MM.1S (cell line): ENCODE data around the gene PYHIN1.

Experiments used
- DNase-seq: peaks from one replicate; pipeline ENCODE4 v3.0.0-alpha.2; 2015
- H2AFZ ChIP-seq: fragments of 300-600 bp; sonication (generic); 2 replicates; pipeline ENCODE4 v1.6.0; 2016; ENCODE audit warnings: antibody characterized with exemption, low read length
- H3F3A ChIP-seq: fragments of 300-600 bp; sonication (generic); 2 replicates; pipeline ENCODE4 v1.6.1; 2016; ENCODE audit warnings: mild to moderate bottlenecking, antibody characterized with exemption, low read length, moderate library complexity, mixed read lengths; ENCODE audit not compliant: insufficient read depth
- H3K27ac ChIP-seq: fragments of 300-600 bp; sonication (generic); 2 replicates; pipeline ENCODE4 v1.5.1; 2016; ENCODE audit warnings: mild to moderate bottlenecking, low read length
- H3K27me3 ChIP-seq: fragments of 300-600 bp; sonication (generic); replicated peaks from 2 replicates; pipeline ENCODE4 v1.6.0; 2016; ENCODE audit warnings: low read length; ENCODE audit not compliant: insufficient read depth
- H3K36me3 ChIP-seq: fragments of 300-600 bp; sonication (generic); replicated peaks from 2 replicates; pipeline ENCODE4 v1.6.1; 2016; ENCODE audit warnings: mild to moderate bottlenecking, low read length, mixed read lengths; ENCODE audit not compliant: insufficient read depth
- H3K4me1 ChIP-seq: fragments of 300-600 bp; sonication (generic); 2 replicates; pipeline ENCODE4 v1.6.1; 2016; ENCODE audit warnings: low read length, mixed read lengths
- H3K4me2 ChIP-seq: fragments of 300-600 bp; sonication (generic); 2 replicates; pipeline ENCODE4 v1.6.0; 2016; ENCODE audit warnings: low read depth, low read length
- H3K4me3 ChIP-seq: fragments of 300-600 bp; sonication (generic); 2 replicates; pipeline ENCODE4 v1.5.1; 2016; ENCODE audit warnings: low read length, mixed read lengths
- H3K79me2 ChIP-seq: fragments of 300-600 bp; sonication (generic); 2 replicates; pipeline ENCODE4 v1.6.1; 2016; ENCODE audit warnings: mixed run types, low read length, mixed read lengths
- H3K9ac ChIP-seq: fragments of 300-600 bp; sonication (generic); 2 replicates; pipeline ENCODE4 v1.6.1; 2016; ENCODE audit warnings: low read length, mixed read lengths
- H3K9me2 ChIP-seq: fragments of 300-600 bp; sonication (generic); replicated peaks from 2 replicates; pipeline ENCODE4 v1.6.1; 2016; ENCODE audit warnings: mild to moderate bottlenecking, low read length, mixed read lengths; ENCODE audit not compliant: insufficient read depth
- H3K9me3 ChIP-seq: fragments of 300-600 bp; sonication (generic); replicated peaks from 2 replicates; pipeline ENCODE4 v1.6.1; 2016; ENCODE audit warnings: mild to moderate bottlenecking, low read length, mixed read lengths; ENCODE audit not compliant: insufficient read depth
- H4K20me1 ChIP-seq: fragments of 300-600 bp; sonication (generic); 2 replicates; pipeline ENCODE4 v1.6.1; 2016; ENCODE audit warnings: mild to moderate bottlenecking, low read length, moderate library complexity, mixed read lengths; ENCODE audit not compliant: insufficient read depth
- EZH2 ChIP-seq: fragments of 300-600 bp; sonication (generic); optimal IDR thresholded peaks from 2 replicates; pipeline ENCODE3; 2017; ENCODE audit warnings: low read depth, mild to moderate bottlenecking, antibody characterized with exemption, low read length, mixed read lengths
- EZH2phosphoT487 ChIP-seq: fragments of 300-600 bp; sonication (generic); IDR thresholded peaks from 2 replicates; pipeline ENCODE4 v1.6.1; 2018; ENCODE audit warnings: antibody characterized with exemption, low read length
- TF ChIP-seq, protein P1 (sequence below): fragments of 300-600 bp; sonication (generic); IDR thresholded peaks from 2 replicates; pipeline ENCODE4 v1.5.1; 2016; ENCODE audit warnings: antibody characterized with exemption, low read length, mixed read lengths

The PYHIN1 gene

DNA sequence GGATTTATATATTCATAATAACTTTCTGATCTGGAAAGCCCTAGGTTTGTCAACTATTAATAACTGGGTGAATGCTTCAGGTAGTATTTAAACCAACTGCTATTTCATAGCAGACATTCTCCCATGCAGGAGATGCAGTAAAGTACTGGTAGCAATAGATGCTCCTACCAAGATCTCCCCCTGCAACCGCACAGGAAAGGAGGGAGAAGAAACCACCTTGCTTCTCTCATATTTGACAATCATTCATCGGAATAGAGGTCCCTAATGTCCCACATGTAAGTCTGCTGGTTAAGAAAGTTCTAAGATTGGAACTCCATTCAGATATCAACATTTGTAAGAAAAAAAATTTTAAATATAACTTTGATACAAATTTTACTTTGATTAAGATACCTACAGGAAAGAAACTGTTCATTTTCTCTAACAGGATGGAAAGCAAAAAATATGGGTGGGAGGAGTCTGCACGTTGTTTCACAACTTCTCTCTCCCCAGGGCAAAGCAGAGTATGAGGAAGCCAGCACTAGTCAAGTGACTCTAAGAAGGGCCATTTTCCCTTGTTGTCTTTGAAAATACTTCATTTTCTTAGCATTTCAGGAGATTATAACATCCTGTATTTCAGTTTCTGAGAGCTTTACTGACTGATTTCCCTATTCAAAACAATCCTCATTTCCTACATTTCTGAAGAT is at the start of gene PYHIN1:
Gene PYHIN1 (plus strand): TSS at position 498 of the 683 bp plus-strand sequence. CDS start 5,359 bp downstream, outside the sequence.
- DNase-seq, result peak; percentile 21
- Histone ChIP-seq H3K4me2 (no peak within 1 kb of the TSS), H2AFZ (peak within 1 kb of the TSS; percentile 31), H3K79me2 (no peaks in the 10 kb centered on the region), H3K9me3 (no peaks in the 10 kb centered on the region; the same call in 1 of the 2 replicates), H3K4me3 (no peak within 1 kb of the TSS), H3K27me3 (no peaks in the 10 kb centered on the region), H3K9ac (no peak within 1 kb of the TSS), H3K27ac (no peak within 1 kb of the TSS), H4K20me1 (no peaks in the 10 kb centered on the region), H3K9me2 (no peaks in the 10 kb centered on the region), H3F3A (no peaks in the 10 kb centered on the region), H3K4me1 (peaks cover 3% of the 10 kb centered on the region; the same call in 1 of the 2 replicates), H3K36me3 (no peaks in the 10 kb centered on the region)
- TF ChIP-seq, protein P1, sequence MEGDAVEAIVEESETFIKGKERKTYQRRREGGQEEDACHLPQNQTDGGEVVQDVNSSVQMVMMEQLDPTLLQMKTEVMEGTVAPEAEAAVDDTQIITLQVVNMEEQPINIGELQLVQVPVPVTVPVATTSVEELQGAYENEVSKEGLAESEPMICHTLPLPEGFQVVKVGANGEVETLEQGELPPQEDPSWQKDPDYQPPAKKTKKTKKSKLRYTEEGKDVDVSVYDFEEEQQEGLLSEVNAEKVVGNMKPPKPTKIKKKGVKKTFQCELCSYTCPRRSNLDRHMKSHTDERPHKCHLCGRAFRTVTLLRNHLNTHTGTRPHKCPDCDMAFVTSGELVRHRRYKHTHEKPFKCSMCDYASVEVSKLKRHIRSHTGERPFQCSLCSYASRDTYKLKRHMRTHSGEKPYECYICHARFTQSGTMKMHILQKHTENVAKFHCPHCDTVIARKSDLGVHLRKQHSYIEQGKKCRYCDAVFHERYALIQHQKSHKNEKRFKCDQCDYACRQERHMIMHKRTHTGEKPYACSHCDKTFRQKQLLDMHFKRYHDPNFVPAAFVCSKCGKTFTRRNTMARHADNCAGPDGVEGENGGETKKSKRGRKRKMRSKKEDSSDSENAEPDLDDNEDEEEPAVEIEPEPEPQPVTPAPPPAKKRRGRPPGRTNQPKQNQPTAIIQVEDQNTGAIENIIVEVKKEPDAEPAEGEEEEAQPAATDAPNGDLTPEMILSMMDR, result no peak
- TF ChIP-seq EZH2 (no peak), EZH2phosphoT487 (no peak)

DNA sequence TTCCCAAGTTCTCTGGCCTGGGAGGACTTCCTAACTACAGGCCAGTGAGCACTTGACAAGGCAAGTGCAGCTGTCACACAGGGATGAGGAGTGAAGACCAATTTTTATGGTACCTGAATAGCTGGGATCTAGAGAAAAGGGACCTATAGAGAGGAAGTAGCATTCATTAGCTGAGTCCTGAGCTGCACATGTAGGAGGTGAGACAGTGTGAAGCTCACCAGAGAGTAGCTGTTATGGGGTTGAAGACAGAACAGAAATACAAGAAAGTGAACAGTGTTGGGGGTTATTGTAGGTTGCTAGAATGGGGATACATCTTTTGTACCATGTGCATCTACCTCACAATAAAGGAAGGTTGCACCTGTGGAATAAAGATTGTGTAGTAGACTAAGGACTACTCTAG is 37.7 kb upstream of the PYHIN1 start:
- Histone ChIP-seq H3F3A (no peaks in the 10 kb centered on the region), H3K27me3 (no peaks in the 10 kb centered on the region), H3K4me2 (no peak overlapping the region), H2AFZ (no peak overlapping the region), H3K9me2 (no peaks in the 10 kb centered on the region), H3K4me1 (no peaks in the 10 kb centered on the region), H3K79me2 (no peaks in the 10 kb centered on the region), H3K4me3 (no peak overlapping the region), H3K36me3 (no peaks in the 10 kb centered on the region), H3K27ac (no peak overlapping the region), H3K9me3 (no peaks in the 10 kb centered on the region), H3K9ac (no peak overlapping the region), H4K20me1 (no peaks in the 10 kb centered on the region)
- TF ChIP-seq, protein P1, result no peak
- TF ChIP-seq EZH2, result no peak
- TF ChIP-seq EZH2phosphoT487, result no peak
- DNase-seq, result no peak

DNA sequence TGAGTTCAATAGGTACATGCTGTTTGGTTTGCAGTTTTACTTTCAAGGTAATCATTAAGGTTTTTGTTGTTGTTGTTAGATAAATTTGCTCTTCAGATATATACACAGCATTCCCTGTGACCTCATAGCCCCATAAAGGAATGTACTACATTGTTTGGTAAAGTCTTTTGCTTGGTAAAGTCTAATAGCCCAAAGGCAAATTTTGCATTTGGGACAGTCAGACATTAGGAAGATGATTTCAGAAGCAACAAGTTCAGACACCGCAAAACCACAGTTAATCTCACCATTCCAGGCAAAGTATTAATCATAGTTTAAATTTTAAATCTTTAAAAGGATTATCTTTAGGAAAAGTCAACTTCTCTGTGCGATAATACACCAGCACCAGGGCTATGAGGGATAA is 32.6 kb upstream of the PYHIN1 start:
- Histone ChIP-seq H3K4me3 (no peak overlapping the region), H2AFZ (no peak overlapping the region), H3K27me3 (no peaks in the 10 kb centered on the region), H3K79me2 (no peaks in the 10 kb centered on the region), H3F3A (no peaks in the 10 kb centered on the region), H3K4me2 (no peak overlapping the region), H3K36me3 (no peaks in the 10 kb centered on the region), H3K9me2 (no peaks in the 10 kb centered on the region), H3K9ac (no peak overlapping the region), H3K27ac (no peak overlapping the region), H3K9me3 (no peaks in the 10 kb centered on the region), H4K20me1 (no peaks in the 10 kb centered on the region), H3K4me1 (no peaks in the 10 kb centered on the region)
- TF ChIP-seq, protein P1, result no peak
- TF ChIP-seq EZH2phosphoT487, result no peak
- no peak for TF ChIP-seq EZH2
- DNase-seq, result no peak
